Activated effector memory CD4-positive, alpha-beta T cell treated with anti-CD3 and anti-CD28 coated beads, Interleukin-2, amount 50 U/mL, for 16 hours (primary cell): ENCODE results near the gene CLIC5.
A peak's percentile ranks its signal among the peaks of the same experiment; 100 is the strongest.

Experiments used
- DNase-seq: peaks from one replicate; pipeline ENCODE4 v3.0.0-alpha.2; 2020

CLIC5 gene

GRCh38 chr6:46015119-46015968 lies at the start of gene CLIC5:
CLIC5 (minus strand) TSS chr6:46015860; CDS start chr6:46015542, 318 bp downstream.
- peak; percentile 75 for DNase-seq

GRCh38 chr6:46062991-46063390 lies 47.3 kb upstream of the CLIC5 start:
- no peak for DNase-seq

- no peak for DNase-seq
These were observed 46.7 kb upstream of the CLIC5 start for GRCh38 chr6:46062312-46062711.

GRCh38 chr6:46061497-46061896 lies 45.8 kb upstream of the CLIC5 start:
- no peak for DNase-seq

GRCh38 chr6:46059608-46060007 lies 43.9 kb upstream of the CLIC5 start:
- DNase-seq, result no peak

- DNase-seq, result no peak
These were observed 43.3 kb upstream of the CLIC5 start for GRCh38 chr6:46058951-46059350.

GRCh38 chr6:46057792-46058191 lies 42.1 kb upstream of the CLIC5 start:
- no peak for DNase-seq

GRCh38 chr6:46056906-46057529 lies 41.4 kb upstream of the CLIC5 start:
- DNase-seq, result no peak

GRCh38 chr6:46054516-46054915 lies 38.9 kb upstream of the CLIC5 start:
- DNase-seq, result no peak

GRCh38 chr6:46053039-46053933 lies 37.6 kb upstream of the CLIC5 start:
- no peak for DNase-seq

- DNase-seq, result no peak
These were observed 36.8 kb upstream of the CLIC5 start for GRCh38 chr6:46052479-46052878.

GRCh38 chr6:46051962-46052361 lies 36.3 kb upstream of the CLIC5 start:
- DNase-seq, result no peak

GRCh38 chr6:46050845-46051405 lies 35.3 kb upstream of the CLIC5 start:
- DNase-seq, result no peak

GRCh38 chr6:46048646-46049297 lies 33.1 kb upstream of the CLIC5 start:
- no peak for DNase-seq

- no peak for DNase-seq
These were observed 31.0 kb upstream of the CLIC5 start for GRCh38 chr6:46046558-46047174.

- no peak for DNase-seq
These were observed 29.4 kb upstream of the CLIC5 start for GRCh38 chr6:46044881-46045617.

GRCh38 chr6:46042355-46042999 lies 26.8 kb upstream of the CLIC5 start:
- no peak for DNase-seq

- no peak for DNase-seq
These were observed 24.6 kb upstream of the CLIC5 start for GRCh38 chr6:46040288-46040687.

GRCh38 chr6:46039646-46040045 lies 24.0 kb upstream of the CLIC5 start:
- DNase-seq, result no peak

- DNase-seq, result no peak
These were observed 21.3 kb upstream of the CLIC5 start for GRCh38 chr6:46036911-46037310.

GRCh38 chr6:46035242-46035641 lies 19.6 kb upstream of the CLIC5 start:
- DNase-seq, result no peak
